HTR-8/SVneo (cell line): ENCODE data around the gene CCDC69.

ENCODE experiments used
- DNase-seq: peaks from one replicate; pipeline ENCODE4 v3.0.0; 2011; ENCODE audit warnings: low spot score, mixed read lengths; ENCODE audit not compliant: insufficient read length
- FAIRE-seq: peaks from 2 replicates; lab custom pipeline; 2011; peaks lifted over from hg19 to GRCh38; lab: Jason Lieb, UNC

The CCDC69 gene

DNA sequence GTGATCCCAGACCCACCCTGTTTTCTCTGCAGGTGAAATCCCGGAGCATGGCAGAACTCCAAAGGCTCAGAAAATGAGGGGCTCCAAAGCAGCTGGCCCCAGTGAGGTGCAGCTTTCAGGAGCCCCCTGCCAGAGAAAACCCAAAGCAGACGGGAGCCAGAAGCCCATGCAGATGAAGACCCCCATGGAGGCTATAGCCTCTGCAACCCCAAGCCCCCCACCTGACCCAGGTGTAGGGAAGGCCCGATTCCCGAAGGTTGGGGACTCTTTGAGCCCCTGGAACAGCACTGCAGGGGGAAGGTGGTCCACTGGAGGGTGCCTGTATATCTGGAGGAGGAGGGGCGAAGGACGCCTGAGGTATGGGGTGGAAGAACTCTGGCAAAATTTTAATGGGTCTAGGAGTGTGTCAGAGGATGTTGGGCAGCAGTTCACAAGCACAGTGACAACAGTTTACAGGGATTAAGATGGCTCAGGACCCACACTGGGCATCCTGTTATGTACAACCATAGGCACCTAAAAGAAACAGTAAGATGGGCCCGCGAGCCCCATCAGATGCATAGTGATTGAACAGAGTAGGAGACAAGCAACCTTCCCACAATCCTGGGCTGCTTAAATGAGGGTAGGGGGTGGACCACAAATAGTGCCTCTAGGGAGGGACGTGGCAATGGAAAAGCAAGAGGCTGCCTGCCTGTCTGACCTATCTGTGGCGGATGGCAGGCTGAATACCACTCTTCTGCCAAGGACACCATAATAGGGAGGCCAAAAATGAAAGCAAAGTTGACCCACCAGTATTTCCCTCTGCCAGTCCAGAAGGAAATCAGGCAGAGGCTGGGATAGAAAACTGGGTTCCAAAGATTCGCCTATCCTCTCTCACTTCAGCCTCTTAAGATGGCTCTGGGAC is 49.9 kb downstream of the CCDC69 start:
- FAIRE-seq (no peak), DNase-seq (no peak)

DNA sequence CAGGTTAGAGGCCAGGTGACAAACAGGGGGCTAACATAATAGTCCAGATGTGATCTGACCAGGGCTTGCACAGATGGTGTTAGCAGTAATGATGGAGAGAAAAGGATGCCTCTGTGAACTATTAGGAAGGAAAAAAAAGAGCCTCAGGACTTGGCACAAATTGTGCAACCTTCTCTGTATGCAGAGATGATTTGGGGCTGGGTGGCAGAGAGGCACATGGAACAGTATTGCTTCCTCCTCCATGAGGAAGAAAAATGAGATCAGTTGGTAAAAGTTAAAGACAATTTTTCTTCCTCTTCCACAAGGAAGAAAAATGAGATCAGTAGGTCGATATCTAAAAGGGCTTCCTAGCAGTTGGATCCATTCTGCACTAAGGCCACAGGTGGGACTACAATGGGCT is 52.4 kb downstream of the CCDC69 start:
- no peak for DNase-seq
- no peak for FAIRE-seq

DNA sequence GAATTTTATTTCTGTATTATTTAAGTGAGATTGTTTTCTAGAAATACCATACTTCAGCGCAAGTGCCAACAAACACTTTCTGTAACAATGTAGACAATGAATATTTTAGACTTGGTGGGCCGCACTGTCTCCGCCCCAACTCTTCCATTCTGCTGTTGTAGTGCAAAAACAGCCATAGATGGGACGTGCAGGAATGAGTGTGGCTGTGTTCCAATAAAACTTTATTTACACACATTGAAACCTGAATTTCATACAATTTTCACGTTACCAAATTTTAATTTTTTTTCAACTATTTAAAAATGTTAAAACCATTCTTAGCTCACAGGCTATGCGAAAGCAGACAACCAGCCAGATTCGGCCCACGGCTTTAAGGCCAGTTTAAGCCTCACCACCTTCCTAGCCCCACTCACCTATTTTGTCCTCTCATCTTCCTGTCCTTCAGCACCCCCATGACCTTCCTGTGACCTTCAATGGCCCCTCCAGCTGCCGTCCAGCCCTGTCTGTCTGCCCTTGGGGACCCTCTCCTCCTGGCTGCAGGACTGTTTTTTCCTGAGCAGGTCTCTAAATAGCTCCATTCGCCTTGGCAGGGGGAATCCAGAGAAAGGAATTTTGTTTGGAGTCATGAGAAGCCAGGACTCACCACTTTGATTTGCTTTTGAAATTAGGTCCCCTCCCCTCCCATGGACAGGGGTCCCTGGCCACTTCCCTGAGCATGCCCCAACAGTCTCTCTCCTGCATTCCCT is 55.1 kb downstream of the CCDC69 start:
- no peak for FAIRE-seq
- no peak for DNase-seq

DNA sequence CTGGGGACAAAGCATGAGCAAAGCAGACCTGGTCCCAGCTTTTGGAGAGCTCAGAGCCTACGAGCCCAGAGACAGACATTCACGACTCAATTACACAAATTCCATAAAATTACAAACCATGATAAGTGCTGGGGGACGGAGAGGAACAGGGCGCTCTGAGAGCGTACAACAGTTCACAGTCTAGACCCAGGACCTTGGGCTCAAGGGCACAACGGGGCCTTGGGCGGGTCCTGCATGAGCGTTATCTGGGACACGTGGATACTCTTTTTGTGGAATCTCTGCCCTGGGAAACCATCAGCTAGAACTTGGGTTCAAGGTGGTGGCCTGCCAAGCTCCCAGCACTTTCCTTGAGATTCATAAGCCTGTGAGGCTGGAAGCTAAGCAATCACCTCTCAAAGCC is 56.9 kb downstream of the CCDC69 start:
- no peak for FAIRE-seq

DNA sequence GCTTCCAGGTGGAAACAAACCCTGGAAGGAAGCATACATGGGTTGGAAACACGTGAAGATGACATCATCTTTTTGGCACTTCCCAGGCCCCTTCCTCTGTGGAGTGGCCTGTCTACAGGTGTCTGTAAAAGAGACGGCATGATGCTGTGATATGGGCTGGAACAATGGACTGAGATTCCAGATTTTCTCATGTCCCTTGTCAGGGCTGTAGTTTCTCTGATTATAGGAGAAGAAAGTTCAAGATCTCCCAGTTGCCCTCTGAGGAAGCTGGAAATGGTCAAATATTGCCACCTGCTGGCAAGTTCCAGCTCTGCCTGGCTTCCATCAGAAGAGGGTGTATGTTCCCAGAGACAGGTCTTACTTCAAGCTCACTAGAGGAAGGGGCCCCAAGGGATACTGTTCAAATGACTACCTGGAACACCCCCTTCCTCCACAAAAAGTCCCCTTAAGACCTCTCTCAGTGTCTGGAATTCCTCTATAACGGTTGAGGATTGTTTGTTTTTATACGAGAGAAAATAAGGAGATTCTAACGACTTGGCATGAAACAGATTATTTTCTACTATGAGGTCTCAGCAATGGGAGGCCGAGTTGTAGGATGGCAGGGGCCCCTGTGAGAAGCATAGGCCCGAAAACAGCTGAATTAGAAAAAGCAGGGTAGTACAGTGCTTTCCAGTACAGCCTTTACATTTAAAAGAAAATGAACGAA is 59.1 kb downstream of the CCDC69 start:
- FAIRE-seq (no peak), DNase-seq (peak; percentile 76)

More for the DNA sequence above, 56.9 kb downstream of the CCDC69 start:
- no peak for DNase-seq

DNA sequence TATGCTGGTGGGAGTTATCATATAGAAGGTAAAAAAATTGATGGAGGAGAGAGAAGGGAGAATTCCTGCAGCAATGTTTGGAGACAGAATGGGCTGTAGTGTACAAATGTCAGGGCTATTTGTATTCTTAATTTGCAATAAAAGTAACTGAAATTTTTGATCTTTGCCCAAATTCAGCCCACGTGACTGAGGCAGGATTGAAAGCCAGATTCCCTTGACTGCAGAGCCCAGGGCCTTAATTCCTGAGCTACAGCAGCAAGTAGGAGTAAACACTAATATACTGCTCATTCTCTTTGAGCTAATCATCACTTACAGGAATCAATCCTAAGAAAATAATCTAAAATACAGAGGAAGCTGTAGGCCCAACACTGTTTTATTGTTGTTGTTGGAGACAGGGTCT is 61.1 kb downstream of the CCDC69 start:
- DNase-seq (no peak), FAIRE-seq (no peak)

DNA sequence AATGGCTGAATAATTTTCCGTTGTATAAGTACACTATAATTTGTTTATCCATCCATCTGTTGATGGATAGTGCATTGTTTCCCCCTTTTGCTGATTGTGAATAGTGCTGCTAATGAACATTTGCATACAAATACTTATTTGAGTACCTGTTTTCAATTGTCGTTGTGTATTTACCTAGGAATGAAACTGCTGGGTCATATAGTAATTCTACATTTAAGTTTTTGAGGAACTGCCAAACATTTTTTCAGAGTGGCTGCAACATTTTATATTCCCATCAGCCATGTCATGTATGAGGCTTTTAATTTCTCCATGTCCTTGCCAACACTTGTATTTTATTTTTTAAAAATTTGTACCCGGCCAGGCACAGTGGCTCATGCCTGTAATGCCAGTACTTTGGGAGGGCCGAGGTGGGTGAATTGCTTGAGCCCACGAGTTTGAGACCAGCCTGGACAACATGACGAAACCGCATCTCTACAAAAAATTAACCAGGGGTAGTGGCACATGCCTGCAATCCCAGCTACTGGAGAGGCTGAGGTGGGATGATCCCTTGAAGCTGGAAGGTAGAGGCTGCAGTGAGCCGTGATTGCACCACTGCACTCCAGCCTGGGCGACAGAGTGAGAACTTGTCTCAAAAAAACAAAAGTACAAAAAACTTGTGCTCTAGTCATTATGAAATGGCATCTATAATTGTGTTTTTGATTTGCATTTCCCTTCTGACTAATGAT is 64.1 kb downstream of the CCDC69 start:
- DNase-seq = no peak

DNA sequence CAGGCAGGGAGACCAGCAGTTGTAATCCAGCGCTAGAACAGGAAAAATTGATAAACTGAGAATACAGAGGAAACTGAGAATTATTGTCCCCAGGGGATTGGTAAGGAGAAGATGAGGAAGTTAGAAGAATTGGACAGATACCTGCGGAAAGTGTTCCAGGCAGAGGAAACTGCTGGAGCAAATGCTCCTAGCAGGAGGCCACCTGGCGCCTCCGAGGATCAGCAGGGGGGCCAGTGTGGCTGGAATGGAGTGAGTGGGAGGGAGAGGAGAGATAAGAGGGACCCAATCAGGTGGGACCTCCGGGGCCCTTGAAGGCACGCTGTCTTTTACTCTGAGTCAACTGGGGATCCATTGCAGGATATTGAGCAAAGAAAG is 65.6 kb downstream of the CCDC69 start:
- FAIRE-seq (no peak), DNase-seq (no peak)

More for the DNA sequence above, 64.1 kb downstream of the CCDC69 start:
- no peak for FAIRE-seq

DNA sequence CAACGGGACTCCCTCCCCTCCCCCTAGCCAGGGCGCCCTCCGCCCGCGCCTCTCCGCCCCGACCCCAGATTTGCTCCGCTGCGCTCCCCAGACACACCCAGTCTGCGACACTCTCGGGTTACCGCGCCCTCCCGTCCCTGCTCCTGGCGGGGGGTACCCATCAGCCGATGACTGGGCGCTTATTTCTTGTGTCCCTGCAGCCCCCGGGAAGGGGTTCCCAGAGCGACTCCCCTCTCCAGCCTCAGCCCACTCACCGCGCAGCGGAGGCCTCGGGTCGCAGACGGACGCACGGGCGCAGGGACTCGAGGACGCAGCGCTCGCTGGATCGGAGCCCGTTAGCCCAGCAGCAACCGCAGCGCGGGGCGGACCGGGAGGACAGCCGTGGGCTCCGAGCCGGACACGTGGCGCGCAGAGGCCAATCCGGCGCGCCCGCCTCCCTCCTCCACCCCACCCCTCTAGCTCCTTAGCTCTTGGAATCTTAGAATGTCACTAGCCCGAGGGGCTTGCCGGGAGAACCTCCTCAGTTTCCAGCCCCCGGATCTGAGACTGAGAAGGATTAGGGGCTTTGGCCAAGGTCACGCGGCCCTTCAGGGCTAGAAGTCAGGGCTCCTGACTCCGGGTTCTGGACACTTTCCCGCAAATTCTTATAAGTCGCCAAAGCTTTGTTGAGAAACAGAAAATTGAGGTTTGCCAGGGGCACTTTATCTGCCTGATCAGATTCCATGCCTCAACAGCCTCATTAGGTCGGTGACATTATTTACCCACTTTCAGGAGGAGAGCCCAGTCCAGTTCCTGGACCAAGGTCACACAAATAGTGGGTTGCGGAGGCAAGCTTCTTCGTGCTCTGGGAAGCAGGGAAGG is 66.2 kb downstream of the CCDC69 start, which contains the start of gene ANXA6:
TSS of gene ANXA6 (minus strand) at position 354 of the 861 bp plus-strand sequence. CDS start 9,878 bp downstream, outside the sequence.
- FAIRE-seq (peak; percentile 88), DNase-seq (peak; percentile 92)

DNA sequence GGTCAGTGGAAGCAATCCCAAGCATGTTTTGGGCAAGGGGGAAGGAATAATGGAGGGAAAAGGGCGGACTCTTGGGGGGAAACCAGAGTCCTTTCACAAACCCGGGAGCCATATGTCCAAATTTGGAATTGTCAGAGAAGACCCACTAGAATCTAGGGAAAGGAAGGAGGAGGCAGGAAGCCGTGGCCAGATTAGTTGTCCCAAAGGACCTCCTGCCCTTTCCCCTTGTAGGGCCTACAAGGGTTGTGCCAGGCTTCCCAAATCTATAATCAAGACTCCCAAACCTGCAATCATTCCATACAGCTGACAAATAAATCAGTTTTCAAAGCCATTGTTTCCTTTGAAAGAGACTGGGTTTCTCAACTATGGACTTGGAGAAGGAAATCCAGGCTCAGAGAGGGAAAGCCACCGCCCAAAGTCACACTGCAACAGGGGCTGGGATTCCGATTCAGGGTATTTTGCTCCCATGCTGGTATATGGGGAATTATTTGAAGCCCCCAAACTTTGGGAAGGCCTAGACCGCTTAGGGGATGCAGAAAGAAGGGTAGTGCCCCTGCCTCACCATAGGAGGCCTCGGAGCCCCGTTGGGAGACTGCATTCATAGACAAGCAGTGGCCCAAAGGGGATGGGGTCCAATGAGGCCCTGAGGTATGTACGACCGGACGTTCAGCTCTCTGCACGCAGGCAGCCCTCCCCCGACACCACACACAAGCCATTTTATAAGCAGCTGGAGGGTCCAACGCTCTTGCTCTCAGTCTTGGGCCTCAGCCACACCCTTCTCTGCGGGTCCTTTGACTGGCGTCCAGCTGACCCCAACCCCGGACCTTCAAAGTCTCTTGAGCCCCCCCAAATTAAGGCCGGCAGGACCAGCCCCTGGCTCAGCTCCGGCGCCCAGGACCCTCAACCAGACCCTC is 67.1 kb downstream of the CCDC69 start:
- DNase-seq (no peak), FAIRE-seq (no peak)

DNA sequence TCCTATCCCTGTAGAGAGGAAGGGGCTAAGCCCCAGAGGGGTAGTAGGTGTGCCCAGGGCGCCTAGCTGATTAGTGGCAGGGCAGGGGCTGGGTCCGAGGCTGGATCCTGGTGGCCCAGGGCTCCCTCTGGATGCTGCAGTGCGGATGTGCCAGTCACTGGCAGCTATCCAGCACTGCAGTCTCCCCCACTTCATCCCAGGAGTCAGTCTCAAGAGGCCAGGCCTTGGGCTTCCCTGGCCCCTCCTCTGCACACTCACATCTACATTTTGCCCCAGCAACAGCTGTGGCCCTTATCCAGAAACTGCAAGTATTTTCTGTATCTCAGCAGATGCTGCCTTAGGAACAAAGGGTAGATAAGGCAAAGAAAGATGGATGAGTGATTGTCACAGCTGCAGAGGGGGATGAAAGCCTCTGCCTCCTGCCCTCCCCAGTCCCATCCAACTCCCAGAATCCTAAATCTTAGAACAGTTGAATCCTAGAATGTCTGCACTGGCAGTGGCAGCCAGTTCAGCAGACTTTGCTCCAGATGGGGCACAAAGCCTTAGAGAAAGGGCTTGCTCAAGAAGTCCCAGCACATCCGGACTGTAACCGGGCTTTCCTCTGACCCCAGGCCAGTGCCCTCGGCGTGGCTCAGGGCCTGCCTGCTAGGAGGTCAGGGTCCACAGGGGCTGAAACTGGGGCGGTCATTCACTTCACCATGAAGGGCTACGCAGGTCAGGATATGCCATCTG is 68.0 kb downstream of the CCDC69 start:
- DNase-seq (peak; percentile 54), FAIRE-seq (no peak)

DNA sequence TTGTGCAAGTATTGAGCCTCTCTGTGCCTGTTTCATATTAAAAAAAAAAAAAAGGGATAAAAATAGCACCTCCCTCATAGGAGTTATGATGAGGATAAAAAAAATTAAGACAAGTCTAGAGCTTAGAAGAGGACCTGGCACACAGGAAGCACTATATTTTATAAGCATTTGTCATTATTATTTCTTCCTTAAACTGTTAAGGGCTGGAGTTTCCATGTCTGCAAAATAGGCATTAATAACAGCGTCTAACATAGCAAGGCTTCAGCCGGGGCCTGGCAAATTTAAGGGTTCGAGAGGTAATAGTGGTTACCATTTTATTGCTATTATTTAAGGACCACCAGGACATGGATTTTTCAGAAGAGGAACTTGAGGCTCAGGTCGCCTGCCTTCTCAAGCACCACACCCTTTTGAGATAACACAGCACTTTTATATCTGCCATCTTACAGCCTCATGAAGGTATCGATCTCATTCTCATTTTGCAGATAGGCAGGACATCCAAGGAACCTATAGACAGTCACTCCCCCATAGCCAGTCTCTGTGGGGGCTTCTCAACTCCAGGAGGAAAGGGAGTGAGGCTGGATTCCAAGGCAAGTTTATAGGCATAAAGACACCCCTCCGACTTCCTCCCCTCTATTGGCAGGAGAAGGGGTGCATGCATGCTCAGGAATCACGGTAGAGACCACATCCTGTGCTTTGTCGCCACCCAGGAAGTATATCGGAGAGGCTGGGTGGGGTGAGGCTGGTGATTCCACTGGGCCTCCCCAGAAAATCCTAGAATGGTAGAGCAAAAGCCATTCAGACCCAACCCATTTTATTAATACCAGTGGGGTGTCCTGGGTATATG is 68.7 kb downstream of the CCDC69 start:
- DNase-seq (no peak), FAIRE-seq (no peak)

DNA sequence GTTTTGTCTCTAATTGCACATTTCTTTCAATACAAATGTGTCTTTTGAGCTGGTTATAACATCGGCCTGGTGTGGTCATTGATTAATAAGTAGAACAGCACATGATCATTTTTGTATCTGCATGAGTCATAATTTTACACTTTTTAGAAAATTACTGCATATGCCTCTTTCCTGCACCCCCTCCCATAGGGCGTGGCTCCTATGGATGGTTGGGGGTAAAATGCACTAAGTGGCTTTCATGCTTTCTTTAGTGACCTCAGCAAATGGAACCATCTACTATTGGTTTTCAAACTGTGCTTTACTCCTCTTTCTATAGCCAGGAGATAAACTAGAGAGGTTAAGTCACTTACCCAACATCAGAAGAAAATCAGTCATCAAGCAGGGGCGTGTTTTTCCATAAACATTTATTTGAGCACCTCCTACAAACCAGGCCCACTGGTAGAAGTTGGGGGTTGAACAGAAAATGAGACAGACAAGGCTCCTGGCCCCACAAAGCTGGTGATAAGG is 70.1 kb downstream of the CCDC69 start:
- DNase-seq = no peak
- FAIRE-seq = no peak

DNA sequence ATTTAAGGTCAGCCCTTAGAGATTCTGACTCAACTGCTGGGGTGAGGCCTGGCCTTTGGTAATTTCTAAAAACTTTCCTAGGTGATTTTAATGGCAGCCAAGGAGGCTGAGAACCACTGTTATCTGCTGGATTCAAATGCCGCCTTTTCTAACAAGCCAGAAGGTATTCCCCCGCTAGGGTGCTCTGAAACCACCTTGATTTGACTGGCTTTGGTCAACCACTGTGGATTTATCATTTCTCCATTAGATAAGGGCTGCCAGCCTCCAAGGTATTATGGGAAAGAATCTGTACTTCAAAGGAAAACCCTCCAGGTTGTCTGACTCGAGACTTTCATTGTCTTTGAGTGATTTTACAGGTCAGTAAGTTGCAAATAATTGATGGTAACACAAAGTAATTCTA is 70.6 kb downstream of the CCDC69 start:
- no peak for DNase-seq
- FAIRE-seq = no peak

DNA sequence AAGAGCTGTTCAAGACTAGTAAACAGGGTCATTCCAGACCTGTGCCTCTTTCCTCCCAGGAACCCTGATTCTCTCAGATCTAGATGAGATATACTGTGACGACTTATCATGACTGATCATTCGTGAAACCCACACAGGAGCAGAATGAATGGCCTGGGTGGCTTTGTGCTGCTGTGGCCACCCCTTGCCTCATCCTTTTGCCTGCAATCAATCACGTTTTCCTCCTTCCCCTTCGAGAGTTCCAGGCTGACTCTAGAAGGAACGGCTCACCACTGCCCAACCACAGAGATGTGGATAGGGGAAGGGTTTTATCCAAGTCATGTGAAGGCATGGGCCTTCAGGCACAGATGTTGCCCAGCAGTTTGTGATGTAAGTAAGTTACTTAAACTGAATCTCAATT is 72.1 kb downstream of the CCDC69 start:
- FAIRE-seq (no peak), DNase-seq (no peak)

DNA sequence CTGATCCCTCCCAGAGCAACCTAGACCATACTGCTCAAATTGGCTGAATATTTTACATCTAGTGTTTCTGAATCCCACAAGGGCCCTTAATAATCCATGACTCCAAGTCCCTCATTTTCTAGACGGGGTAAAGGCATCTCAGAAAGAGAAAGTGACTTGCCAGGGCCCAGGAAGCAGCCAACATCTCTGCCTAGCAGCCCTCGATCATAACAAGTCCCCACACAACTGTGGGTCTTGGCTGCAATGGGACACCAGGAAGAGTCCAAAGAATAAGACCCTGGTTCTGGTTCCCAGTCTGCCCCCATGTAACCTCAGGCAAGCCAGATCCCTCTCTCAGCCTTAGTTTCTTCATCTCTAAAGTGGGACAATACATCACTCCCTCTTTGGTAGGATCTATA is 72.6 kb downstream of the CCDC69 start:
- DNase-seq (no peak), FAIRE-seq (no peak)
